ENCODE results near the gene IQGAP2. TPM values are rescaled to one million over a fixed set of nuclear protein-coding genes. Genes with fewer than 3 reads are reported as not detected.

The IQGAP2 gene
- total and polyA plus RNA-seq, 2 of the 8 experiments (the other 6 are each of a cell fraction or from before 2014, with no cell fraction given) = 19.7 to 66.0 TPM

GRCh38 chr5:76467216-76467615, 64.1 kb downstream of the IQGAP2 start:
- Histone ChIP-seq H4K5ac (ENCODE audit: insufficient read length, low read depth, low read length) (no peak overlapping the region), H2BK15ac (ENCODE audit: low read length) (no peak overlapping the region), H3K27me3 (replicated peaks in 1 of 4; ENCODE audit: control insufficient read depth in 3 of 4, extremely low read depth in 1 of 4, insufficient read depth in 3 of 4, low read length in 3 of 4) (no peaks in the 10 kb centered on the region), H3K4me2 (ENCODE audit: insufficient read depth in 1 of 2, low read depth in 2 of 2, low read length in 2 of 2) (no peak overlapping the region), H3K79me1 (ENCODE audit: low read depth, low read length) (0 out of 2 replicates have a peak, but pooled peaks cover 2% of the 10 kb centered on the region), H4K91ac (replicated peaks; ENCODE audit: insufficient read length, low read length) (no peak overlapping the region), H3K18ac (ENCODE audit: extremely low read depth, low read length) (no peak overlapping the region), H3K27ac (ENCODE audit: low read depth, low read length) (no peak overlapping the region), H3K14ac (ENCODE audit: insufficient read length) (no peak overlapping the region), H3K4me3 (ENCODE audit: extremely low read depth in 1 of 4, insufficient read depth in 2 of 4, low read depth in 3 of 4, low read length in 4 of 4) (no peak overlapping the region), H2AK5ac (ENCODE audit: low read depth, low read length) (no peak overlapping the region), H3K79me2 (ENCODE audit: control insufficient read depth in 1 of 2, insufficient read depth in 2 of 2, low read length in 2 of 2) (no peaks in the 10 kb centered on the region), H2BK12ac (ENCODE audit: low read depth, low read length) (no peak overlapping the region), H3K56ac (replicated peaks; ENCODE audit: insufficient read length, low read depth, low read length) (no peak overlapping the region), H4K8ac (ENCODE audit: extremely low read depth, insufficient read depth, low read length) (no peak overlapping the region), H3K4ac (replicated peaks; ENCODE audit: insufficient read length, low read depth, low read length) (no peak overlapping the region), H3K23me2 (ENCODE audit: low read depth, low read length) (no peaks in the 10 kb centered on the region), H2BK20ac (ENCODE audit: low read length) (no peak overlapping the region), H3K9ac (replicated peaks in 1 of 4; ENCODE audit: extremely low read depth in 1 of 4, low read depth in 3 of 4, low read length in 3 of 4) (no peak overlapping the region), H3K36me3 (ENCODE audit: control insufficient read depth in 2 of 4, insufficient read depth in 4 of 4, low read length in 3 of 4) (no peaks in the 10 kb centered on the region), H3K4me1 (replicated peaks in 1 of 4; ENCODE audit: control insufficient read depth in 3 of 4, insufficient read depth in 4 of 4, low read length in 3 of 4) (peaks cover 0 to 3% (median 1%) of the 10 kb centered on the region in 4 experiments; a peak in 3 of 7 replicates), H2AFZ (ENCODE audit: low read length) (no peak overlapping the region), H2BK120ac (replicated peaks; ENCODE audit: low read depth, low read length) (no peak overlapping the region), H3K9me3 (ENCODE audit: insufficient read depth in 2 of 2, low read depth in 1 of 2, low read length in 1 of 2) (peaks cover 3% of the 10 kb centered on the region in 2 experiments; a peak in 2 of 4 replicates), H4K20me1 (replicated peaks in 1 of 2; ENCODE audit: control insufficient read depth in 1 of 2, insufficient read depth in 2 of 2, low read length in 2 of 2) (no peaks in the 10 kb centered on the region), H2BK5ac (ENCODE audit: low read depth, low read length) (no peak overlapping the region), H3K23ac (ENCODE audit: insufficient read length) (no peak overlapping the region)
- CTCF ChIA-PET (ENCODE audit: partially characterized antibody) = interaction anchor here (0.8 to 11.0 kb wide), 7 partner anchors 9 to 104 kb away, joined by 3 to 69 read pairs (median 4); partner anchors contain the start of gene IQGAP2
- FAIRE-seq = no peak
- POLR2A ChIA-PET (ENCODE audit: partially characterized antibody) = no interaction called here
- 95% methylated on average over 1 of the region's 1 CpG; no CpG with 5 or more reads in 1 of the 2 experiments for WGBS, 2 experiments (ENCODE audit: extremely low coverage in 1 of 2, insufficient coverage in 1 of 2, insufficient read length in 1 of 2, insufficient replicate concordance in 2 of 2, low coverage in 1 of 2, low lambda C conversion rate in 2 of 2, missing lambda C conversion rate in 1 of 2)
- DNase-seq (ENCODE audit: low read depth in 1 of 2, low spot score in 2 of 2) = no peak
- TF ChIP-seq SIN3A (conservative IDR thresholded peaks at IDR 0.05 in 1 of 2, IDR thresholded peaks at IDR 0.05 in 1 of 2; ENCODE audit: low read depth in 1 of 2, low read length in 2 of 2) (no peak), EP300 (IDR thresholded peaks at IDR 0.05; ENCODE audit: borderline replicate concordance in 1 of 2, low read depth in 2 of 2, low read length in 2 of 2) (no peak), RAD21 (IDR thresholded peaks at IDR 0.05 in 1 of 2, conservative IDR thresholded peaks at IDR 0.05 in 1 of 2; ENCODE audit: low read depth in 2 of 2, low read length in 2 of 2) (no peak), ZNF274 (IDR thresholded peaks at IDR 0.05; ENCODE audit: borderline replicate concordance, extremely low read depth, low read length) (no peak), TAF1 (IDR thresholded peaks at IDR 0.05; ENCODE audit: low read depth, low read length) (no peak), GTF2F1 (IDR thresholded peaks at IDR 0.05; ENCODE audit: borderline replicate concordance, low read depth, low read length) (no peak), TAF7 (optimal IDR thresholded peaks at IDR 0.05; ENCODE audit: borderline replicate concordance, low read depth, low read length) (no peak), PHF8 (conservative IDR thresholded peaks at IDR 0.05; ENCODE audit: low read depth, low read length) (no peak), ASH2L (IDR thresholded peaks at IDR 0.05; ENCODE audit: low read length) (no peak)
- TF ChIP-seq, protein P1, sequence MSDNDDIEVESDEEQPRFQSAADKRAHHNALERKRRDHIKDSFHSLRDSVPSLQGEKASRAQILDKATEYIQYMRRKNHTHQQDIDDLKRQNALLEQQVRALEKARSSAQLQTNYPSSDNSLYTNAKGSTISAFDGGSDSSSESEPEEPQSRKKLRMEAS (IDR thresholded peaks at IDR 0.05) = no peak
- TF ChIP-seq, protein P2, sequence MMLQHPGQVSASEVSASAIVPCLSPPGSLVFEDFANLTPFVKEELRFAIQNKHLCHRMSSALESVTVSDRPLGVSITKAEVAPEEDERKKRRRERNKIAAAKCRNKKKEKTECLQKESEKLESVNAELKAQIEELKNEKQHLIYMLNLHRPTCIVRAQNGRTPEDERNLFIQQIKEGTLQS (IDR thresholded peaks at IDR 0.05; ENCODE audit: insufficient read depth, low read depth, low read length) = no peak

All from H1 (cell line).